ENCODE measurements around the gene LBX1. TPM values are rescaled to one million over a fixed set of nuclear protein-coding genes. Genes with fewer than 3 reads are reported as not detected.

Gene LBX1
- total and polyA plus RNA-seq, 3 donors from 2014 or later, result 0.12 TPM; not detected in 2

GRCh38 chr10:101218351-101219138 is 10.7 kb downstream of the LBX1 start:
- Histone ChIP-seq H3K4me1 (peaks cover 21% of the 10 kb centered on the region), H3K27ac (no peak overlapping the region), H3K9me3 (no peaks in the 10 kb centered on the region), H3K36me3 (ENCODE audit: low read depth, missing control alignments) (no peaks in the 10 kb centered on the region), H3K27me3 (no peaks in the 10 kb centered on the region), H3K4me3 (peak overlapping the region in 1 of 2 donors; percentile 23)
- intact Hi-C loops (cut with DNase I; ENCODE audit: low total_unique reads), result loop anchor here (5.0 to 10.0 kb wide), 2 partner anchors 246 to 349 kb away; no protein-coding TSS in a partner anchor
- WGBS, 2 donors, result 17 to 28% methylated on average over 14 to 27 of the region's 27 CpGs
- TF ChIP-seq POLR2A (IDR thresholded peaks at IDR 0.05) (no peak), CTCF (IDR thresholded peaks at IDR 0.05) (no peak)
- no peak for DNase-seq

GRCh38 chr10:101217450-101218281 is 11.6 kb downstream of the LBX1 start:
- peak; percentile 80 for DNase-seq
- H3K27me3 ChIP-seq, result no peaks in the 10 kb centered on the region

GRCh38 chr10:101217044-101217425 is 12.2 kb downstream of the LBX1 start:
- 6 to 9% methylated on average over 21 of the region's 21 CpGs for WGBS, 2 donors
- peaks cover 16% of the 10 kb centered on the region for H3K4me1 ChIP-seq
- H3K9me3 ChIP-seq, result no peaks in the 10 kb centered on the region
- H3K27me3 ChIP-seq, result no peaks in the 10 kb centered on the region
- DNase-seq, result no peak
- peak overlapping the region in 1 of 2 donors; percentile 23 for H3K4me3 ChIP-seq
- TF ChIP-seq POLR2A (IDR thresholded peaks at IDR 0.05), result no peak
- H3K27ac ChIP-seq, result no peak overlapping the region
- no peaks in the 10 kb centered on the region for H3K36me3 ChIP-seq (ENCODE audit: low read depth, missing control alignments)
- intact Hi-C loops (cut with DNase I; ENCODE audit: low total_unique reads), result loop anchor here (5.0 to 10.0 kb wide), 2 partner anchors 248 to 350 kb away; no protein-coding TSS in a partner anchor

More at GRCh38 chr10:101217450-101218281, 11.6 kb downstream of the LBX1 start:
- Histone ChIP-seq H3K27ac (no peak overlapping the region), H3K4me1 (peaks cover 19% of the 10 kb centered on the region), H3K9me3 (no peaks in the 10 kb centered on the region), H3K4me3 (peak overlapping the region in 1 of 2 donors; percentile 23), H3K36me3 (ENCODE audit: low read depth, missing control alignments) (no peaks in the 10 kb centered on the region)
- TF ChIP-seq CTCF (IDR thresholded peaks at IDR 0.05), result peak in 1 of 3 experiments; percentile 2
- TF ChIP-seq POLR2A (IDR thresholded peaks at IDR 0.05), result no peak
- intact Hi-C loops (cut with DNase I; ENCODE audit: low total_unique reads), result loop anchor here (5.0 to 10.0 kb wide), 2 partner anchors 247 to 350 kb away; no protein-coding TSS in a partner anchor
- WGBS, 2 donors, result 4 to 6% methylated on average over 15 to 67 of the region's 68 CpGs

GRCh38 chr10:101216207-101217043 is 12.8 kb downstream of the LBX1 start:
- Histone ChIP-seq H3K27ac (no peak overlapping the region), H3K36me3 (ENCODE audit: low read depth, missing control alignments) (no peaks in the 10 kb centered on the region), H3K9me3 (no peaks in the 10 kb centered on the region), H3K4me1 (peaks cover 16% of the 10 kb centered on the region), H3K4me3 (peak overlapping the region in 1 of 2 donors; percentile 53), H3K27me3 (no peaks in the 10 kb centered on the region)
- intact Hi-C loops (cut with DNase I; ENCODE audit: low total_unique reads), result loop anchor here (5.0 to 10.0 kb wide), 2 partner anchors 248 to 351 kb away; no protein-coding TSS in a partner anchor
- TF ChIP-seq POLR2A (IDR thresholded peaks at IDR 0.05), result no peak
- no peak for TF ChIP-seq CTCF (IDR thresholded peaks at IDR 0.05)
- no peak for DNase-seq
- WGBS, 2 donors, result 5% methylated on average over 45 to 52 of the region's 52 CpGs
